IPS-18c (cell line): Measurements from ENCODE around the gene CUL4B.
"Not testable (repeated sequence)": the region's sequence is repeated elsewhere in the genome, so short reads cannot be mapped to it uniquely, and the experiment has no call there.

Source experiments
- H3K4me3 ChIP-seq: 2 replicates; pipeline ENCODE4 v1.7.0; 2013; ENCODE audit warnings: low read depth, mild to moderate bottlenecking, low read length, moderate library complexity; ENCODE audit not compliant: insufficient read depth
- H3K9me3 ChIP-seq: one replicate; pipeline ENCODE4 v1.6.1; 2013; ENCODE audit warnings: mild to moderate bottlenecking, low read length, moderate library complexity; ENCODE audit not compliant: control insufficient read depth, insufficient read depth

The CUL4B gene

GRCh38 chrX:120475447-120475846, 85.3 kb downstream of the CUL4B start:
- not testable (repeated sequence) for H3K9me3 ChIP-seq

More at GRCh38 chrX:120475447-120475846, 85.3 kb downstream of the CUL4B start:
- not testable (repeated sequence) for H3K4me3 ChIP-seq
